ENCODE measurements around the gene PRMT2.

Gene PRMT2

GRCh38 chr21:46635324-46636180 lies at the start of gene PRMT2:
TSS of gene PRMT2 (plus strand) at chr21:46635674. CDS start at chr21:46636952, 1,278 bp downstream.
- peak; percentile 77 for TF ChIP-seq POLR2A (IDR thresholded peaks at IDR 0.05; ENCODE audit: low read depth, low read length)
- FAIRE-seq (peak; percentile 71), DNase-seq (ENCODE audit: insufficient read length, low spot score) (peak; percentile 100)

- DNase-seq (ENCODE audit: insufficient read length, low spot score) (no peak), FAIRE-seq (no peak)
- no peak for TF ChIP-seq POLR2A (IDR thresholded peaks at IDR 0.05; ENCODE audit: low read depth, low read length)
Observed at GRCh38 chr21:46594276-46594675, 41.2 kb upstream of the PRMT2 start.

- no peak for TF ChIP-seq POLR2A (IDR thresholded peaks at IDR 0.05; ENCODE audit: low read depth, low read length)
- FAIRE-seq, result no peak
- DNase-seq (ENCODE audit: insufficient read length, low spot score), result no peak
Observed at GRCh38 chr21:46596201-46596600, 39.3 kb upstream of the PRMT2 start.

- TF ChIP-seq POLR2A (IDR thresholded peaks at IDR 0.05; ENCODE audit: low read depth, low read length), result no peak
- DNase-seq (ENCODE audit: insufficient read length, low spot score) (no peak), FAIRE-seq (no peak)
Observed at GRCh38 chr21:46597031-46597430, 38.4 kb upstream of the PRMT2 start.

- FAIRE-seq (no peak), DNase-seq (ENCODE audit: insufficient read length, low spot score) (no peak)
- TF ChIP-seq POLR2A (IDR thresholded peaks at IDR 0.05; ENCODE audit: low read depth, low read length), result no peak
Observed at GRCh38 chr21:46597896-46598343, 37.6 kb upstream of the PRMT2 start.

- no peak for FAIRE-seq
- DNase-seq (ENCODE audit: insufficient read length, low spot score), result no peak
- TF ChIP-seq POLR2A (IDR thresholded peaks at IDR 0.05; ENCODE audit: low read depth, low read length), result no peak
Observed at GRCh38 chr21:46598581-46599572, 36.6 kb upstream of the PRMT2 start.

GRCh38 chr21:46600305-46600704 lies 35.2 kb upstream of the PRMT2 start:
- no peak for DNase-seq (ENCODE audit: insufficient read length, low spot score)
- TF ChIP-seq POLR2A (IDR thresholded peaks at IDR 0.05; ENCODE audit: low read depth, low read length), result no peak
- no peak for FAIRE-seq

GRCh38 chr21:46600978-46601377 lies 34.5 kb upstream of the PRMT2 start:
- DNase-seq (ENCODE audit: insufficient read length, low spot score) (no peak), FAIRE-seq (no peak)
- no peak for TF ChIP-seq POLR2A (IDR thresholded peaks at IDR 0.05; ENCODE audit: low read depth, low read length)

- DNase-seq (ENCODE audit: insufficient read length, low spot score) (no peak), FAIRE-seq (no peak)
- no peak for TF ChIP-seq POLR2A (IDR thresholded peaks at IDR 0.05; ENCODE audit: low read depth, low read length)
Observed at GRCh38 chr21:46603228-46603627, 32.2 kb upstream of the PRMT2 start.

- no peak for FAIRE-seq
- TF ChIP-seq POLR2A (IDR thresholded peaks at IDR 0.05; ENCODE audit: low read depth, low read length), result no peak
- DNase-seq (ENCODE audit: insufficient read length, low spot score), result no peak
Observed at GRCh38 chr21:46604329-46604974, 31.0 kb upstream of the PRMT2 start.

- FAIRE-seq (no peak), DNase-seq (ENCODE audit: insufficient read length, low spot score) (no peak)
- no peak for TF ChIP-seq POLR2A (IDR thresholded peaks at IDR 0.05; ENCODE audit: low read depth, low read length)
Observed at GRCh38 chr21:46604975-46605766, 30.3 kb upstream of the PRMT2 start, which contains the start of gene S100B. TSS of gene S100B (minus strand) at chr21:46605082. CDS start at chr21:46602415, 2,667 bp downstream.

GRCh38 chr21:46605767-46606426 lies 29.6 kb upstream of the PRMT2 start:
- DNase-seq (ENCODE audit: insufficient read length, low spot score) (no peak), FAIRE-seq (no peak)
- TF ChIP-seq POLR2A (IDR thresholded peaks at IDR 0.05; ENCODE audit: low read depth, low read length), result no peak
